Neural progenitor cell (in vitro differentiated cells): ENCODE measurements around the gene CNRIP1. TPM values are rescaled to one million over a fixed set of nuclear protein-coding genes. Genes with fewer than 3 reads are reported as not detected.

Experiments
- DNase-seq: peaks from one replicate; pipeline ENCODE4 v3.0.0-alpha.2; 2016; ENCODE audit warnings: low spot score
- H2AFZ ChIP-seq: fragments of 200-600 bp; sonication (generic); replicated peaks from 2 replicates; pipeline ENCODE4 v1.6.1; 2016; ENCODE audit warnings: antibody characterized with exemption
- H3F3A ChIP-seq: fragments of 200-600 bp; sonication (generic); 2 replicates; pipeline ENCODE4 v1.6.1; 2016; ENCODE audit warnings: antibody characterized with exemption, low read depth
- H3K27ac ChIP-seq: fragments of 200-600 bp; sonication (generic); 2 replicates; pipeline ENCODE4 v1.5.1; 2016; ENCODE audit warnings: mild to moderate bottlenecking
- H3K27me3 ChIP-seq: fragments of 200-600 bp; sonication (generic); 2 replicates; pipeline ENCODE4 v1.6.1; 2016; ENCODE audit warnings: mild to moderate bottlenecking, moderate library complexity
- H3K36me3 ChIP-seq: fragments of 200-600 bp; sonication (generic); 2 replicates; pipeline ENCODE4 v1.5.1; 2016
- H3K4me1 ChIP-seq: fragments of 200-600 bp; sonication (generic); 2 replicates; pipeline ENCODE4 v1.6.1; 2016; ENCODE audit warnings: mixed run types
- H3K4me2 ChIP-seq: fragments of 200-600 bp; sonication (generic); 2 replicates; pipeline ENCODE4 v1.6.1; 2016
- H3K4me3 ChIP-seq: fragments of 200-600 bp; sonication (generic); 2 replicates; pipeline ENCODE4 v1.5.1; 2016
- H3K79me2 ChIP-seq: fragments of 200-600 bp; sonication (generic); 2 replicates; pipeline ENCODE4 v1.6.1; 2016; ENCODE audit warnings: low read depth
- H3K9ac ChIP-seq: fragments of 200-600 bp; sonication (generic); 2 replicates; pipeline ENCODE4 v1.6.1; 2016
- H3K9me3 ChIP-seq: fragments of 200-600 bp; sonication (generic); 2 replicates; pipeline ENCODE4 v1.5.1; 2016; ENCODE audit warnings: low read depth
- H4K20me1 ChIP-seq: fragments of 200-600 bp; sonication (generic); 2 replicates; pipeline ENCODE4 v1.6.1; 2016; ENCODE audit warnings: low read depth
- H3K27ac Mint-ChIP-seq: 3 replicates; pipeline ENCODE4 v1.8.0; 2021; ENCODE audit warnings: mixed read lengths
- H3K27me3 Mint-ChIP-seq: 2 replicates; pipeline ENCODE4 v1.8.0; 2022; ENCODE audit warnings: low read depth, mild to moderate bottlenecking, inconsistent platforms, moderate library complexity, mixed read lengths; ENCODE audit not compliant: insufficient read depth
- H3K36me3 Mint-ChIP-seq: 3 replicates; pipeline ENCODE4 v1.8.0; 2021; ENCODE audit warnings: mixed read lengths
- H3K4me1 Mint-ChIP-seq: 3 replicates; pipeline ENCODE4 v1.8.0; 2021; ENCODE audit warnings: mixed read lengths
- H3K4me3 Mint-ChIP-seq: 3 replicates; pipeline ENCODE4 v1.8.0; 2021; ENCODE audit warnings: mild to moderate bottlenecking, moderate library complexity, mixed read lengths
- H3K9me3 Mint-ChIP-seq: 3 replicates; pipeline ENCODE4 v1.8.0; 2020; ENCODE audit warnings: mixed read lengths
- CTCF ChIP-seq: fragments of 200-600 bp; sonication (generic); IDR thresholded peaks from 2 replicates; pipeline ENCODE4 v1.5.1; 2017; ENCODE audit warnings: antibody characterized with exemption, mild to moderate bottlenecking
- EZH2 ChIP-seq: fragments of 200-600 bp; sonication (generic); IDR thresholded peaks from 2 replicates; pipeline ENCODE4 v1.6.1; 2017; ENCODE audit warnings: antibody characterized with exemption, mild to moderate bottlenecking, moderate library complexity
- EZH2phosphoT487 ChIP-seq: fragments of 200-600 bp; sonication (generic); IDR thresholded peaks from 2 replicates; pipeline ENCODE4 v1.6.1; 2017; ENCODE audit warnings: antibody characterized with exemption
- total RNA-seq: library from RNA; depleted of rRNA; stranded (reverse); fragments of >200 nt; gene quantifications from 2 replicates; pipeline ENCODE4 v1.2.3, GENCODE V29; 2015; ENCODE audit warnings: low replicate concordance

Gene CNRIP1
- total RNA-seq, 1 donor from 2014 or later: 5.0 TPM

GRCh38 chr2:68248806-68249205 is 70.9 kb downstream of the CNRIP1 start:
- H3K27me3 Mint-ChIP-seq: peaks cover 4% of the 10 kb centered on the region
- Histone ChIP-seq H3K9ac (no peak overlapping the region), H3K79me2 (peaks cover 89% of the 10 kb centered on the region), H3K4me2 (peak overlapping the region; percentile 74), H3K4me1 (peaks cover 37% of the 10 kb centered on the region), H3K27ac (no peak overlapping the region), H3K9me3 (no peaks in the 10 kb centered on the region), H3K4me3 (no peak overlapping the region), H3F3A (peaks cover 11% of the 10 kb centered on the region), H3K36me3 (no peaks in the 10 kb centered on the region), H2AFZ (no peak overlapping the region), H3K27me3 (no peaks in the 10 kb centered on the region), H4K20me1 (peaks cover 75% of the 10 kb centered on the region)
- peaks cover 13% of the 10 kb centered on the region for H3K4me1 Mint-ChIP-seq
- H3K27ac Mint-ChIP-seq: no peak overlapping the region
- no peak overlapping the region for H3K4me3 Mint-ChIP-seq
- TF ChIP-seq EZH2: no peak
- no peak for TF ChIP-seq EZH2phosphoT487
- no peak for TF ChIP-seq CTCF
- DNase-seq: no peak
- no peaks in the 10 kb centered on the region for H3K36me3 Mint-ChIP-seq
- H3K9me3 Mint-ChIP-seq: no peaks in the 10 kb centered on the region

- peaks cover 4% of the 10 kb centered on the region for H3K27me3 Mint-ChIP-seq
- Histone ChIP-seq H3K36me3 (no peaks in the 10 kb centered on the region), H3K9ac (no peak overlapping the region), H3K27me3 (no peaks in the 10 kb centered on the region), H3K27ac (no peak overlapping the region), H4K20me1 (peaks cover 80% of the 10 kb centered on the region), H3K9me3 (no peaks in the 10 kb centered on the region), H3K79me2 (peaks cover 89% of the 10 kb centered on the region), H3K4me3 (no peak overlapping the region), H3F3A (peaks cover 11% of the 10 kb centered on the region), H2AFZ (no peak overlapping the region), H3K4me1 (peaks cover 36% of the 10 kb centered on the region), H3K4me2 (peak overlapping the region; percentile 74)
- H3K27ac Mint-ChIP-seq: no peak overlapping the region
- H3K4me1 Mint-ChIP-seq: peaks cover 10% of the 10 kb centered on the region
- no peaks in the 10 kb centered on the region for H3K9me3 Mint-ChIP-seq
- no peak overlapping the region for H3K4me3 Mint-ChIP-seq
- TF ChIP-seq EZH2 (no peak), EZH2phosphoT487 (no peak), CTCF (no peak)
- DNase-seq: no peak
- H3K36me3 Mint-ChIP-seq: no peaks in the 10 kb centered on the region
Measured at GRCh38 chr2:68248361-68248760, 71.4 kb downstream of the CNRIP1 start.

- peaks cover 9% of the 10 kb centered on the region for H3F3A ChIP-seq
- Mint-ChIP-seq H3K36me3 (no peaks in the 10 kb centered on the region), H3K4me3 (no peak overlapping the region), H3K9me3 (no peaks in the 10 kb centered on the region), H3K4me1 (peaks cover 9% of the 10 kb centered on the region), H3K27me3 (peaks cover 3% of the 10 kb centered on the region), H3K27ac (no peak overlapping the region)
- no peak overlapping the region for H3K9ac ChIP-seq
- H3K27ac ChIP-seq: no peak overlapping the region
- peaks cover 36% of the 10 kb centered on the region for H3K4me1 ChIP-seq
- no peak overlapping the region for H3K4me2 ChIP-seq
- DNase-seq: no peak
- peaks cover 98% of the 10 kb centered on the region for H4K20me1 ChIP-seq
- peaks cover 100% of the 10 kb centered on the region for H3K79me2 ChIP-seq
- H3K27me3 ChIP-seq: no peaks in the 10 kb centered on the region
- no peaks in the 10 kb centered on the region for H3K9me3 ChIP-seq
- no peak overlapping the region for H2AFZ ChIP-seq
- TF ChIP-seq EZH2 (no peak), EZH2phosphoT487 (no peak), CTCF (no peak)
- H3K36me3 ChIP-seq: no peaks in the 10 kb centered on the region
- no peak overlapping the region for H3K4me3 ChIP-seq
Measured at GRCh38 chr2:68246396-68246795, 73.4 kb downstream of the CNRIP1 start.
